Hematopoietic multipotent progenitor cell treated with erythropoietin and hydrocortisone succinate and interleukin-3 and kit ligand, for 17 days (in vitro differentiated cells): ENCODE data around the gene SEMA6D.

Experiments used
- DNase-seq: peaks from one replicate; pipeline ENCODE4 v3.0.0-alpha.2; 2015; ENCODE audit warnings: low spot score

SEMA6D gene

GRCh38 chr15:47743886-47744285, 26.6 kb downstream of the SEMA6D start:
- no peak for DNase-seq

- no peak for DNase-seq
These were observed 27.2 kb downstream of the SEMA6D start for GRCh38 chr15:47744496-47744895.

- DNase-seq: no peak
These were observed 27.7 kb downstream of the SEMA6D start for GRCh38 chr15:47744973-47745372.

GRCh38 chr15:47746516-47746915, 29.2 kb downstream of the SEMA6D start:
- no peak for DNase-seq

GRCh38 chr15:47750030-47750739, 32.9 kb downstream of the SEMA6D start:
- DNase-seq: no peak

GRCh38 chr15:47750740-47751262, 33.5 kb downstream of the SEMA6D start:
- no peak for DNase-seq

DNA sequence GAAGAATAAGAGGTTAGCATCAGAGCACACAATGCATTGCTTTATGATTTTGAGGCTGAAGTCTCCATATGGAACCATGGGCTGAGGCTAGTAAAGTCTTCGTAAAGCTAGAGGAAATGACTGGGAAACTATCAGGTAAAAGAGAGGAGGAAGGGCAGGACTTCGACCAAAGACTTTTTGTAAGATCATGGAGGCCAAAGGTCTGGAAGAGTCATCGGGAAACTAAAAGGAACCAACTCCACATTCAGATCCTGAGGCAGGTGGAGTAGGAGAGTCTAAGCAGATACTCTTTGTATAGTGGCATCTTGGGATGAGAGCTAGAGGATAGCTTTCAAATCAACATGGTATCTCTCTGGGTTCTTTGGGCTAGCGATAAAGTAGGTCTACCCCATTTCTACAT, 36.3 kb downstream of the SEMA6D start:
- DNase-seq: no peak

GRCh38 chr15:47754312-47754711, 37.0 kb downstream of the SEMA6D start:
- no peak for DNase-seq

- no peak for DNase-seq
These were observed 38.6 kb downstream of the SEMA6D start for GRCh38 chr15:47755941-47756340.

- no peak for DNase-seq
These were observed 39.6 kb downstream of the SEMA6D start for GRCh38 chr15:47756872-47757271.

GRCh38 chr15:47757331-47757730, 40.0 kb downstream of the SEMA6D start:
- DNase-seq: no peak

DNA sequence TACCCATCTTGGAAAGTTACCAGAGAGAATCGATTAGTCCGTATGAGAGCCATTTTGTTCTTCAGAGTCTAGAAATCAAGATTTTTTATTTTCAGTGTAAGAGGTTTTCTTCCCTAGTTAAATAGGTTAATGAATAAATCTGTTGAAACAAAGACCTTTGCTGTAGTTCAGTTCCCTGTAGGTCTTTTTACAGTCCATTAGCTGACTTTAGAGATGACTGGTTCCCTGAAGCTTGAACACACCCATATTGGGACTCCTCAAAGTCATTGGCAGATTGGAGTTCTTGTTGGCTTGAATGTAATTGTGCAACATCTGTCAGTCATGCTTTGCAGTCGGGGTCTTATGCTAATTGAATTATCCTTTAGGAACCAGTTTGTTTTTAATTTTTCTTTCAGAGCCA, 45.3 kb downstream of the SEMA6D start:
- no peak for DNase-seq

GRCh38 chr15:47764666-47765065, 47.4 kb downstream of the SEMA6D start:
- DNase-seq: no peak

DNA sequence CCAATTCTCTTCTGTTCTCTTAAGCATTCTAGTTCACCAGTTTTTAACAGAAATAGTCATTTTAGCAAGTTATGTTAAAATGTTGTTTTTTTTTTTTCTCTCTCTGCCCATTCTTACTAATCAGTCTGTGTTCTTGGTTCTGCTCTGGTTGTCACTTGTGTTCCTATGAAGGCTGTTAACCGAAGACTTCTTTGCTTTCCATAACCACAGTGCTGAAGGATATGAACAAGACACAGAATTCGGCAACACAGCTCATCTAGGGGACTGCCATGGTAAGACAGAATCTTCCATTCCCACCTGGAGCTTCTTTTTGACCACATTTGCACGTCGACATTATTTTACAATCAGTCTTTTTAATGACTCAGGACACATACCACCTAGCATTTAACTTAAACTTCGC, 49.1 kb downstream of the SEMA6D start:
- no peak for DNase-seq

DNA sequence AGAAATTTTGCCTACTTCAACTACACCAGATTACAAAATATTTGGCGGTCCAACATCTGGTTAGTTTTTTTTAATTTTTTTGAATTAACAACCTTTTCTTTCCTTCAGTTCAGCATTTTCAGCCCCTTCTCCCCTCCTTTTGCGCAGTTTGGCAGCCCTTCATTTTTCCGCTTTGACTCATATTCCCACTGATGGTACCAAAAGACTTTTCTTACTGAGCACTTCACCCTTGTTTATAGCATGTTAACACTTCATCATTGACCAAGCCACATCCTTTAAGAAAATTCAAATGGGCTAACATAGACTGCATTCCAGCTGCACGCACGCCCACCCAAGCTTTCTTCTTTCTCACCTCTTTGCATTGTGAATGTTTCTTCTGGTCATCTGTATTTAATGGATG, 49.7 kb downstream of the SEMA6D start:
- DNase-seq: no peak

DNA sequence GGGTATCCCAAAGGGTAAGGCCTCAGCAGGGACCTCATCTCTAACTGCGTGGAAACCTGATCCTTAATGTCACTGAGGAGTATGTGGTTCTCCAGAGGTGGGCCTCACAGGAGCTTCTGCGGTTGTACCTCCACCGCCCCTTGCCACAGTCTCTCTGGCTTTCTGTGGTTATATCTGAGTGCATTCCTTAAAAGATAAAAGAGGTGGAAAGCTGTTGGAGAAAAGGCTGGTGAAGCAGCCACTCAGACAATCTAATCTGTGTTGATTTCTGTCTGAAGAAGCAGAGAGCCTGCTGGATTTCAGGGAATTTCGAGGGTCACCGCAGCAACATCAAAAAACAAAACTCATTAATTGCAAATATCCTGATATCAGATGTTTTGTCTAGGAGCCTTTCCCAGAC, 51.4 kb downstream of the SEMA6D start:
- DNase-seq: no peak

- DNase-seq: no peak
These were observed 51.9 kb downstream of the SEMA6D start for GRCh38 chr15:47769166-47769565.

DNA sequence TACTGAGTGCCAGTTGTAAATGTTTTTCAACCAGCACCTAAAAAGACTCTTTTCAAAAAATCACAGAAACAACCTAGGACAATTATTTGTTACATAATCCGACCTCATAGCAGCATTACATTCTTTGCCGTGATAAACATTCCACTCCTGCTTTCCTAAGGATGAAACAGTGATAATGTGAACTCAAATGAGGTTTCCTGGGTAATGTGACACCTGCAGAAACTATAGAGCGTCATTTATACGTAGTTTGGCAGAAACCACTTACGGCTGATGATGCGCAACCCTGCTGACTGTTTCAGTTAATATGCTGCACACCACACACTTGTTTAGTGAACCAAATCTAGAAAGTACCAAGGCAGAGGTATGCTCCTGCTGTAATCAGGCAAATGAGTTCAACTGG, 55.8 kb downstream of the SEMA6D start:
- no peak for DNase-seq

DNA sequence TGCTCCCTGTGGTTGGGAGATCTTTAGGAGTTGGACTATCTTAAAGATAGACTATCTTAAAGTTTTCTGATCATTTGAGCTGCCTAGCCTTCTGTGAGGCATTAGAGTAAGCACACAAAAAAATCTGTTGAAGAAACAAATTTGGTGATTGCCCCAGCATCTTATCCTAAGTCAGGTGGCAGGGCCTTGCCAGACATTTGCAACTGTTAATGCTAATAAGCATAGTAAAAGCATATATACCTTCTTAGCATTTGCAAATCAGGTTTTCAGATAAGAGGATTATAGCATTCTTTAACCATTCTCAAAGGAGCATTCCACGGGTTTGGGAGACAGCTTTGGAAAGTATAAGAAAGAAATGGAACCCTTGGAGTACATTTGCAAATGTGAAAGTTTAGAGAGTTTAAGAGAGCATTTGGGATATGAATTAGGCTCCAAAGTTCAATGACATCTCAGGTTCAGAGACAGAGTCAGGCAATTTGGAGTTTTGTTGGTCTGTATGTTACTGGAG, 61.0 kb downstream of the SEMA6D start:
- DNase-seq: no peak

- DNase-seq: no peak
These were observed 63.7 kb downstream of the SEMA6D start for GRCh38 chr15:47780971-47781370.

DNA sequence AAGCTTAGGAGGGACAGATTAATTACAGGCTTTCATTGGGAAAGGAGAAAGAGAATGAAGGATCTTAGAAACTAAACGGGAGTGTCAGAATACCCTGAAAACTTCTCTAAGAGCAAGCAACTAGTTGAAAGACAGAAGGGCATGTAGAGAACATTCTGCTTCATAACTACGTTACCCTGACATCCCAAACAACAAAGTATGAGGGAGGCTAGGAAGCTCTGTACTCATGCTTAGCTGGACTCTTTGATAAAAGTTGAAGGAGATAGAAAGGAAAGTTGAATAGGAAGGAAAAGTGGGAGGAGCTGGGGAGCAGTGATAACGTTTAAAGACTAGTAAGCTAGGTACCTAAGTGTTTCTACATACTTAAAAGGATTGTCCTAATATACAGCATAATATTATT, 64.2 kb downstream of the SEMA6D start:
- DNase-seq: no peak

GRCh38 chr15:47784820-47785219, 67.5 kb downstream of the SEMA6D start:
- no peak for DNase-seq

GRCh38 chr15:47786371-47786770, 69.1 kb downstream of the SEMA6D start:
- DNase-seq: no peak

- DNase-seq: no peak
These were observed 70.6 kb downstream of the SEMA6D start for GRCh38 chr15:47787875-47788274.
